ENCODE results near the gene ACTRT2. TPM values are rescaled to one million over a fixed set of nuclear protein-coding genes. Genes with fewer than 3 reads are reported as not detected.

Gene ACTRT2
- total and polyA plus RNA-seq, 2 of the 8 experiments (the other 6 are each of a cell fraction or from before 2014, with no cell fraction given): not detected

DNA sequence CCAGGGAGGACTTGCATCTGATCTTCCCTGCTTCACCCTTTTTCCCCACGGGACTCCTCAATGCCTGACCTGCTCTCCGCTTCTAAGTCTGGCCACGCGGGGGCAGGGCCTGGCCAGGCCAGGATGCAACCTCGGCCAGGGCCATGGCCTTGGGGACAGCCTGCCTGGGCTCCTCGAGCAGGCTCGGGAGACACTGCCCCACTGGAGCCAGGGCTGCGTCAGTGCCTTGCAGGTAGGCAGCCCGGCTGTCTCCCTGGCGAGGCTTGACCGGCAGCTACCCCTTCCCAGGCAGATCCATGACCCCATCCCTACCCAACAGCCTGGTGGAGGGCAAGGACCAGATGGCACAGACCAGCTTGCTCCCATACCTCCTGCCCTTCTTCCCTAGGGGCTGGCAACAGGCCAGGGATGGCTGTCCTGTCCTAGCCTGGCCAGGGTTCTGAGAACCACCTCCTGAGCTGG is 45.0 kb downstream of the ACTRT2 start:
- ChIA-PET CTCF (ENCODE audit: partially characterized antibody) (interaction anchor here (0.9 to 3.3 kb wide), 9 partner anchors 12 to 336 kb away, joined by 3 to 32 read pairs (median 4); no protein-coding TSS in a partner anchor), POLR2A (ENCODE audit: partially characterized antibody) (no interaction called here)
- DNase-seq (ENCODE audit: low read depth in 1 of 2, low spot score in 2 of 2): peak in 1 of 2 experiments; percentile 56

More for the DNA sequence above, 45.0 kb downstream of the ACTRT2 start:
- H2BK15ac ChIP-seq (ENCODE audit: low read length): no peak overlapping the region
- H3K9me3 ChIP-seq (ENCODE audit: insufficient read depth in 2 of 2, low read depth in 1 of 2, low read length in 1 of 2): no peaks in the 10 kb centered on the region
- H3K4me3 ChIP-seq (ENCODE audit: extremely low read depth in 1 of 4, insufficient read depth in 2 of 4, low read depth in 3 of 4, low read length in 4 of 4): no peak overlapping the region
- peaks cover 0 to 11% (median 0%) of the 10 kb centered on the region in 4 experiments; a peak in 1 of 8 replicates for H3K36me3 ChIP-seq (ENCODE audit: control insufficient read depth in 2 of 4, insufficient read depth in 4 of 4, low read length in 3 of 4)
- peaks cover 11% of the 10 kb centered on the region; the same call in 1 of the 2 replicates for H3K23me2 ChIP-seq (ENCODE audit: low read depth, low read length)
- no peak overlapping the region for H2AFZ ChIP-seq (ENCODE audit: low read length)
- peaks cover 89 to 96% (median 92%) of the 10 kb centered on the region in 4 experiments for H3K27me3 ChIP-seq (replicated peaks in 1 of 4; ENCODE audit: control insufficient read depth in 3 of 4, extremely low read depth in 1 of 4, insufficient read depth in 3 of 4, low read length in 3 of 4)
- no peak overlapping the region for H2AK5ac ChIP-seq (ENCODE audit: low read depth, low read length)
- TF ChIP-seq RBBP5 (IDR thresholded peaks at IDR 0.05; ENCODE audit: borderline replicate concordance, low read depth, low read length): no peak
- TF ChIP-seq, protein P1, sequence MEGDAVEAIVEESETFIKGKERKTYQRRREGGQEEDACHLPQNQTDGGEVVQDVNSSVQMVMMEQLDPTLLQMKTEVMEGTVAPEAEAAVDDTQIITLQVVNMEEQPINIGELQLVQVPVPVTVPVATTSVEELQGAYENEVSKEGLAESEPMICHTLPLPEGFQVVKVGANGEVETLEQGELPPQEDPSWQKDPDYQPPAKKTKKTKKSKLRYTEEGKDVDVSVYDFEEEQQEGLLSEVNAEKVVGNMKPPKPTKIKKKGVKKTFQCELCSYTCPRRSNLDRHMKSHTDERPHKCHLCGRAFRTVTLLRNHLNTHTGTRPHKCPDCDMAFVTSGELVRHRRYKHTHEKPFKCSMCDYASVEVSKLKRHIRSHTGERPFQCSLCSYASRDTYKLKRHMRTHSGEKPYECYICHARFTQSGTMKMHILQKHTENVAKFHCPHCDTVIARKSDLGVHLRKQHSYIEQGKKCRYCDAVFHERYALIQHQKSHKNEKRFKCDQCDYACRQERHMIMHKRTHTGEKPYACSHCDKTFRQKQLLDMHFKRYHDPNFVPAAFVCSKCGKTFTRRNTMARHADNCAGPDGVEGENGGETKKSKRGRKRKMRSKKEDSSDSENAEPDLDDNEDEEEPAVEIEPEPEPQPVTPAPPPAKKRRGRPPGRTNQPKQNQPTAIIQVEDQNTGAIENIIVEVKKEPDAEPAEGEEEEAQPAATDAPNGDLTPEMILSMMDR (IDR thresholded peaks at IDR 0.05; ENCODE audit: control extremely low read depth in 1 of 3, insufficient read depth in 1 of 3, low read depth in 1 of 3, low read length in 3 of 3): peak; percentile 62 to 65 (median 64)
- TF ChIP-seq GABPA (IDR thresholded peaks at IDR 0.05; ENCODE audit: borderline replicate concordance, insufficient read depth, low read length): peak; percentile 57; the same call in 1 of the 2 replicates
- TF ChIP-seq CHD2 (IDR thresholded peaks at IDR 0.05; ENCODE audit: low read length): no peak
- TF ChIP-seq RAD21 (IDR thresholded peaks at IDR 0.05 in 1 of 2, conservative IDR thresholded peaks at IDR 0.05 in 1 of 2; ENCODE audit: low read depth in 2 of 2, low read length in 2 of 2): peak; percentile 73 to 81
- no peak overlapping the region for H4K91ac ChIP-seq (replicated peaks; ENCODE audit: insufficient read length, low read length)
- no peak overlapping the region for H2BK120ac ChIP-seq (replicated peaks; ENCODE audit: low read depth, low read length)
- no peaks in the 10 kb centered on the region for H3K79me2 ChIP-seq (ENCODE audit: control insufficient read depth in 1 of 2, insufficient read depth in 2 of 2, low read length in 2 of 2)
- H3K4me1 ChIP-seq (replicated peaks in 1 of 4; ENCODE audit: control insufficient read depth in 3 of 4, insufficient read depth in 4 of 4, low read length in 3 of 4): peaks cover 0 to 35% (median 22%) of the 10 kb centered on the region in 4 experiments; a peak in 6 of 7 replicates
- H3K14ac ChIP-seq (ENCODE audit: insufficient read length): no peak overlapping the region
- H3K23ac ChIP-seq (ENCODE audit: insufficient read length): no peak overlapping the region
- no peak overlapping the region for H3K18ac ChIP-seq (ENCODE audit: extremely low read depth, low read length)
- no peak overlapping the region for H3K27ac ChIP-seq (ENCODE audit: low read depth, low read length)
- no peak overlapping the region for H3K4ac ChIP-seq (replicated peaks; ENCODE audit: insufficient read length, low read depth, low read length)
- no peak overlapping the region for H4K8ac ChIP-seq (ENCODE audit: extremely low read depth, insufficient read depth, low read length)
- no peaks in the 10 kb centered on the region for H3K79me1 ChIP-seq (ENCODE audit: low read depth, low read length)
- no peak for FAIRE-seq
- H2BK5ac ChIP-seq (ENCODE audit: low read depth, low read length): no peak overlapping the region
- H3K56ac ChIP-seq (replicated peaks; ENCODE audit: insufficient read length, low read depth, low read length): no peak overlapping the region
- H4K20me1 ChIP-seq (replicated peaks in 1 of 2; ENCODE audit: control insufficient read depth in 1 of 2, insufficient read depth in 2 of 2, low read length in 2 of 2): peaks cover 3 to 13% of the 10 kb centered on the region in 2 experiments
- H2BK20ac ChIP-seq (ENCODE audit: low read length): peak overlapping the region; percentile 72; the same call in 1 of the 2 replicates
- no peak overlapping the region for H3K9ac ChIP-seq (replicated peaks in 1 of 4; ENCODE audit: extremely low read depth in 1 of 4, low read depth in 3 of 4, low read length in 3 of 4)
- no peak overlapping the region for H4K5ac ChIP-seq (ENCODE audit: insufficient read length, low read depth, low read length)
- H2BK12ac ChIP-seq (ENCODE audit: low read depth, low read length): 0 out of 2 replicates have a peak overlapping the region, but pooled peaks have one; percentile 68
- H3K4me2 ChIP-seq (ENCODE audit: insufficient read depth in 1 of 2, low read depth in 2 of 2, low read length in 2 of 2): no peak overlapping the region
- 39% methylated on average over 7 of the region's 11 CpGs; no CpG with 5 or more reads in 1 of the 2 experiments for WGBS, 2 experiments (ENCODE audit: extremely low coverage in 1 of 2, insufficient coverage in 1 of 2, insufficient read length in 1 of 2, insufficient replicate concordance in 2 of 2, low coverage in 1 of 2, low lambda C conversion rate in 2 of 2, missing lambda C conversion rate in 1 of 2)

Measured in H1 (cell line).